Activated CD4-positive, alpha-beta T cell treated with anti-CD3 and anti-CD28 coated beads, Interleukin-2, amount 50 U/mL, for 24 hours (primary cell): ENCODE data around the gene PSMD8.
A peak's percentile ranks its signal among the peaks of the same experiment; 100 is the strongest.
"Not testable (repeated sequence)": the region's sequence is repeated elsewhere in the genome, so short reads cannot be mapped to it uniquely, and the experiment has no call there.

ENCODE experiments used
- DNase-seq, 2 donors: peaks; one replicate each; pipeline ENCODE4 v3.0.0-alpha.2; 2020; ENCODE audit warnings: low read depth in 1 of 2, low spot score in 1 of 2

The PSMD8 gene

GRCh38 chr19:38361633-38362075, 12.7 kb upstream of the PSMD8 start:
- peak; percentile 34 to 48 for DNase-seq

- peak; percentile 50 to 68 for DNase-seq
Measured at GRCh38 chr19:38362076-38362945, 12.1 kb upstream of the PSMD8 start.

GRCh38 chr19:38362946-38363688, 11.3 kb upstream of the PSMD8 start:
- not testable (repeated sequence) for DNase-seq

DNA sequence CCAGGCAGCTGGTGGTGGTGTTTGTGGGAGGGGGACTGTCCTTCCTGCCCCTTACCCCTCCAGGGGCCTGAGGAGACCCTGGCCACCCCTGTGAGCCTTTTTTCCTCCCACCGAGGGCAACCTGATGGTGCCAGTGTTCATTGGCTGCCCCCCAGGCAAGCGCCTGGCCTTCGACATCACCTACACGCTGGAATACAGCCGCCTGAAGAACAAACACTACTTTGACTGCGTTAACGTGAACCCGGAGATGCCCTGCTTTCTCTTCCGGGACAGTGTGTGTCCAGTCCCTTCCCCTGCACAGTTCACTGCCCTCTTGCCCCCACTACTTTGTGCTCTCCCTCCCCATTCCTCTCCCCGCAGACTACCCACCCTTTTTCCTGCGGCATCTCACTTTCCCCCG, 7.3 kb upstream of the PSMD8 start:
- DNase-seq: no peak

DNA sequence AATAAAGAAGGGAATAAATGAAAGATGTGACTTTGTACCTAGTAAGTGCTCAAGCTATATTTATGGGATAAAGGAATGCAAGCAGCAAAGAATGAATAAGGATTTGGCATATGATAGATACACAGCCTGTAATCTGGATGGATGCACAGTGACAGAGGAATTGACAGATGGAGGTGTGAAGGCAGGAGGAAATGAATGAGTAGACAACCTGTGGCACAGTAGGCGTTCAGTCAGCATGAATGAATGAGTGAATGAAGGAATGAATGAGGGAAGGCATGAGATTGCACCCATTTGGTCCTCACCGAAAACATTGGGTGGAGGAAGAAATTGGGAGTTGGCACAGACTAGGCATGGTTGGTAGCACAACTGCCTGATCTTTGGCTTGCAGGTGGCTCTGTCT, 4.8 kb upstream of the PSMD8 start:
- no peak for DNase-seq

DNA sequence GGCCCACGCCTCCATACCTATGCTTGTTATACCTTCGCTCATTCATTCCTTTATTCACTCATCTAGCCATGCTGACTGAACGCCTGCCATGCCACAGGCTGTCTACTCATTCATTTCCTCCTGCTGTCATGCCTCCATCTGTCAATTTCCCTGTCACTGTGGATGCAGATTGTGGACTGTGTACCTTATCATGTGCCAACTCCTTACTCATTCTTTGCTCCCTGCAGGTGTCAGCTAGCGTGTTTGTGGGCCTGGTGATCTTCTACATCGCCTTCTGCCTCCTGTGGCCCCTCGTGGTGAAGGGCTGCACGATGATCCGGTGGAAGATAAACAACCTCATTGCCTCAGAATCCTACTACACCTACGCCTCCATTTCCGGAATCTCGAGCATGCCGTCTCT, 4.1 kb upstream of the PSMD8 start:
- DNase-seq: no peak

- DNase-seq: no peak
Measured at GRCh38 chr19:38371081-38371480, 3.3 kb upstream of the PSMD8 start.

DNA sequence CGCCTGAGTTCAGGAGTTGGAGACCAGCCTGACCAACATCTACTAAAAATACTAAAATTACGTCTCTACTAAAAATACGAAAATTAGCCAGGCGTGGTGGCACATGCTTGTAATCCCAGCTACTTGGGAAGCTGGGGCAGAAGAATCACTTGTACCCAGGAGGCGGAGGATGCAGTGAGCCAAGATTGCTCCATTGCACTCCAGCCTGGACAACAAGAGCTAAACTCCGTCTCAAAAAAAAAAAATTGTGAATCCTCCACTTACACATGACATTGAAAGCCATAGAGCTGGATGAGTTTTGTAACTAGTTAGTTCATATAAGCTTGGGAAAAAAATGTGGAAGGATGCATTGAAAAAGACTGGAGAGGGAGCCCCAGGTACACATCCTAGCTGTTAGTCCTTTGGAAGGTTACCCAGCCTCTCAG, 452 bp upstream of the PSMD8 start:
- DNase-seq: no peak

DNA sequence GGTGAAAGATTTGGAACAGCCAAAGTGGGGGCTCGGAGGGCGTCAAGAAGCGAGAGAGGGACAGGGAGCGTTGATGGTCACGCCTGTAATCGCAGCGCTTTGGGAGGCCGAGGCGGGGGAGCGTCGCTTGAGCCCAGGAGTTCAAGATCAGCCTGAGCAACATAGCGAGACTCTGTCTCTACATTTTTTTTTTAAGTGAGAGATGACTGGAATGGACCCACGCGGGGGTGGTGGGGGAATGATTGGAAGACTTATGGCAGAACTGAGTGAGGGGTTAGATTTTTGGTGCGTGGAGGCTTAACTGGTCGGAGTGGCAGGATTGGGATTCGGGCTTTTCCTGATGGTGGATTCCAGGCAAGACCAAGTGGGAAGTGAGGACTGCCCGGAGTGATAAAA, 725 bp downstream of the PSMD8 start:
- no peak for DNase-seq

DNA sequence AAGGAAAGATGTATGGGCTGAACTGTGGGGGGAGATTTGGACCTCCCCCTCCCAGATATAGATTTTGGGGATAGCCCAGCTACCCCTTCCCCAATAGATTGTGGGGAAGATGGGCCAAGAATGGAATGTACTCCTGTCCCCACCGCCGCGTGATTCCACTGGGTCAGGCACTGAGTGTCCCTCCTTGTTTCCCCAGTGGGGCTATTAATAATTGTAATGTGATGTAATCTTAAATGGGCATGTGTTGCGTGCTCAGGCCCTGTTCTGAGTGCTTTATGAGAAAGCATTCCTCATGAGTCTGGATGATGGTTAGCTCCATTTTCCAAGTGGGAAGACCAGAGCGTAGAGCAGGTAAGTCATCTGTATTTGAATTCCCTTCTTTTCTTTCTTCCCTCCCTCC, 1.4 kb downstream of the PSMD8 start:
- no peak for DNase-seq

- no peak for DNase-seq
Measured at GRCh38 chr19:38376576-38376975, 2.2 kb downstream of the PSMD8 start.

GRCh38 chr19:38377052-38377451, 2.7 kb downstream of the PSMD8 start:
- DNase-seq: no peak

DNA sequence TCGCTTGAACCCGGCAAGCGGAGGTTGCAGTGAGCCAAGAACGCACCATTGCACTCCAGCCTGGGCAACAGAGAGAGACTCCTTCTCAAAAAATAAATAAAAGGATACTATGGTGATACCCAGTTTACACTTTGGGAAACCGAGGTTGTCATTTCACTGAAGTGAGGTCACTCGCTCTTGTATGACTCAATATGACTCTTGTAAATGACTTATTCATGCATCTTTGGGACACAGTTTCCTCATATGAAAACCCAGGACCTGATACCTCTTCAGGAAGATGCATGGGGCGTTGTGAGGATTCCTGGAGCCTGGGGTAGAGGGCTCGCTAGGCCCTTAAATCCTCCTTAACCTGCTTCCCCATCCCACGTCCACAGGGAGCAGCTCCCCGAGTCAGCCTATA, 4.5 kb downstream of the PSMD8 start:
- DNase-seq: no peak

GRCh38 chr19:38381138-38381537, 6.8 kb downstream of the PSMD8 start:
- DNase-seq: no peak

DNA sequence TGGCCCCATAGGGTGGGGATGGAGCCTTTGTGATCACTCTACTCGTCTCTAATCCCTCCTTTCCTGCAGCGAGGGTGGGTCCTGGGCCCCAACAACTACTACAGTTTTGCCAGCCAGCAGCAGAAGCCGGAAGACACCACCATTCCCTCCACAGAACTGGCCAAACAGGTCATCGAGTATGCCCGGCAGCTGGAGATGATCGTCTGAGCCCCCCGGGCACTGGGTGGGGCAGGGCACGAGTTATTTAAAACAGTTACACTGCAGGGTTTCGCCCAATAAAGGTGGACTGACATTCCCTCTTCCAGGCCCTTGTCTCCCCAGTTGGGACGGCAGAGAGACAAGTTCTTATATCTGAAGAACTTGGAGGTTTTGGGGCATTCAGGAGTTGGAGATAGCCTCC, 8.8 kb downstream of the PSMD8 start:
- DNase-seq: no peak

DNA sequence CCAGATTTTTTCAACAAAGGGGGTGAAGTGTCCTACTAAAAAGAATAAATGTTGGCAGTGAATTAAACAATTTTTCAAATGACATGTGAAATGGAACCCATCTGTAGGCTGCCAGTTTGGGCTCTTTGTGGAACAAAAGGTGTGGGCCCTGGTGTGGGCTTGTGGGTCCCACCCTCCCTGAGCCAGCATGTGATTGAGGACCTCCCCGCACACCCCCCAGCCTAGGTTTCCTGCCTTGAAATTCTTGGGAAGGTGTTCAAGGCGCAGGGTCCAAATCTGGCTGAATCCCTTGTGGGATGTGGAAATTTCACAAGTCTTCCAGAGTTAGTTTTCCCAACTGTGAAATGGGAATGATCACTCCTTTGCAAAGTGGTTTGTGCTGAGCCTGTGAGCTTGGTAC, 9.4 kb downstream of the PSMD8 start:
- DNase-seq: no peak

GRCh38 chr19:38384209-38385027, 10.0 kb downstream of the PSMD8 start:
- DNase-seq: no peak

DNA sequence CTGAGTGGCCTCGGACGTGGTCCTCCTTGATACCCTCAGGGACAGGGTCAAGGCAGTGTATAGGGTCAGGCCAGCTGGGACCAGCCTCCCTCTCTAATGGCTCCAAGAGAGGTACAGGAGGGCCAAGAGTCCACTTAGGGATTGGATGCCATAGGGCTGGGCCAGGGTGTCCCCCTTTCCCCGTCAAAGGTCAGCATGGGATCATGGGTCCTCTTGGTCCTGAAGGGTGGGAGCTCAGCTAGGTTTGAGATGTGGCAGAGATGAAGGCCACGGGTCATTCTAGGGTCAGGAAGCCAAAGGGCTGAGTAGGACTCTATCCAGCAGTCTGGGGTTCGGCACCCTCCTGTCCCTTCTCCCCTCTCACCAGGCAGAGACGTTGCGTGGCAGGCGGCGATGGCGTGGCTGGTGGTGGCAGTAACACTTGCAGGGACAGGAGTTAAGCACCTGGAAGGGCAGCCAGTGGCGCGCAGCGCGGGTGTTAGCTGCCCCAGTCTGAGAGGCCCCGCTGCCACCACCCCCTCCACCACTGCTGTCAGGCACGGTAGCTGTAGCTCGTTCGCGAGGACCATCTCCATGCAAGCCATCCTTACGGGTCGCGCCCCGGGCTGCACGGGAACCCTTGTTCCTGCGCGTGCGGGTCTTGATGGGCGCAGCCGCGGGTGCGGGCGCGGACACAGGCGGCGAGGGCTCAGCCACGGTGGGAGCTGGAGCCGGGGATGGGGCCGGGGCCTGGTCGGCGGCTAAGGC, 10.9 kb downstream of the PSMD8 start:
- no peak for DNase-seq

GRCh38 chr19:38385804-38386257, 11.5 kb downstream of the PSMD8 start:
- no peak for DNase-seq

DNA sequence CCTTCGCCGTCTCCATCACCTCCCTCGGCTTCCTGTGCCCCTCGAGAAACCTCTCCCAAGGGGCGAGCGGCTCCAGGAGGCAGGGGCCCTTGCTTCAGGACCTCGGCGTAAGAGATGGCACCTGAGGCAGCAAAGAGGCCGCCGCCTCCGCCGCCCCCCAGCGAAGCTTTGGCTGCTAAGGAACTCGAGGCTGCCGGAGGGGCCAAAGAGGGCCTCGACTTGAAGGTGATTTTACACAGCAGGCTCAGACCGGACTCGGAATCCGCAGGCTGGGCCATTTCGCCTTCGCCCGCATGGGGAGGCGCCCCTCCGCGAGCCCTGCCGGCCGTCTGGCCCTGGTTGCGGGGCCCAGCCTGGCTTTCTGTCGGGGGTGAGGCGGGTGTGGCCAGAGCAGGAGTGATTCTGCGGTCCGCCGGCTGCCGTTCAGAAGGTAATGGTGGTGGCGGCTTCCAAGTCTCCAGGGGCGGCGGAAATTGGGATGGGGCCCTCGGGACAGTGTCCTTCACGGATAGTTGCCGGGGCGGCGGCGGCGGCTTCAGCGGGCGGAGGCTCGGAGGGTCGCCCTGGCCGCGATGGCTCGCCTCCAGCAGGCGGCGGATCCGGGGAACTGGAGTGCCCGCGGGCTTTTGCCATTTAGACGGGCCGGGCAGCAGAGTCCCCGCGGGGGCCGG, 12.1 kb downstream of the PSMD8 start:
- DNase-seq: no peak
